Erythroblast (primary cell): ENCODE results near the gene CCNA2.

Experiments used
- GATA1 ChIP-seq: IDR thresholded peaks from 2 replicates; pipeline ENCODE4 v1.6.1; 2011; ENCODE audit warnings: low read depth, mild to moderate bottlenecking, control low read depth, low read length, moderate library complexity
- POLR2A ChIP-seq: IDR thresholded peaks from 2 replicates; pipeline ENCODE4 v1.6.1; 2011; ENCODE audit warnings: mild to moderate bottlenecking, low read length

GRCh38 chr4:121790976-121791375, 32.7 kb downstream of the CCNA2 start:
- peak; percentile 32 for TF ChIP-seq POLR2A
- peak; percentile 87 for TF ChIP-seq GATA1
